ENCODE data around the gene TFR2.

TFR2 gene

DNA sequence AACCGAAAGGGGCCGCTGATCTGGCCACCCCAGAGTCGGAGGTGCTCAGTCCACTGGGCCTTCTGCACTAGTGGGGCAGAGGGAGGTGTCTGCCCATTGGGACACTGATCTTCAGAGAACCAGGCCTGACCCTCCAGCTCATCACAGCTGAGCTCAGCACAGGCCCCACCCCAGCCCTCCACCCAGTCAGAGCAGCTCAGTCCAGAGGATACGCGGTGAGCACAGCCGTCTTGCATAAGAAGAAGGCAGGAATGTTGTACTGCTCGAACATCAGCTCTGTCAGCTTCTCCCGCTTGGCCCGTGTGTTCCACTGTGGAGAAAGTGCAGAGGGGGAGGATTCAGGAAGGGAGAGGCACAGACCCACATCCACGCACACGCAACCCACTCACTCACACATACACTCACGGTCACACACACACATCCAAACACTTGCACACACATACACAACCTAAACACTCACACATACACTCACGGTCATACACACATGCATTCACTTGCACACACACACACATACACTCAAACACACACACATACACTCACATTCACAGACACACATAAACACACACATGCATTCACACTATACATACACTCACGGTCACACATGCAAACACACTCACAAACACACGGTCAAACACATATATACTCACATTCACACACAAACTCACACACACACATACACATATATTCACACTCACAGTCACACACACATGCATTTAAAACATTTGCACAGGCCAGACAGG is 8.6 kb upstream of the TFR2 start:
- no peak for DNase-seq

DNA sequence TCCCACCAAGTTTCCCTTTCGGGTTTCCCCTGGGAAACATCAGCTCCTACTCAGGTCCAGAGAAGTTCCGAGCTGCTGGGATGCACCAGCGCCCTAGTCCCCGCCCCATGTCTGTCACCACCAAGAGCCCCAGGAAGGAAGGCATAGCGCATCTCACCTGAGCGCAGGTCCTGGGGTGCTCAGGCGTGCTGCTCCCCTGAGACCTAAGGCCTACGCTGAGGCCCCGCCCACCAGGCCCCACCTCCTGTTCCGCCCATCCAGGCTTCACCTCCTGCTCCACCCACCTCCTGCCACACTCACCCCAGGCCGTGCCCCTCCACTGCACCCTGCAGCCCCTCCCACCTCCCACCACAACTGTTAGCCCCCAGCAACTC is 1.2 kb upstream of the TFR2 start:
- DNase-seq = peak; percentile 37

DNA sequence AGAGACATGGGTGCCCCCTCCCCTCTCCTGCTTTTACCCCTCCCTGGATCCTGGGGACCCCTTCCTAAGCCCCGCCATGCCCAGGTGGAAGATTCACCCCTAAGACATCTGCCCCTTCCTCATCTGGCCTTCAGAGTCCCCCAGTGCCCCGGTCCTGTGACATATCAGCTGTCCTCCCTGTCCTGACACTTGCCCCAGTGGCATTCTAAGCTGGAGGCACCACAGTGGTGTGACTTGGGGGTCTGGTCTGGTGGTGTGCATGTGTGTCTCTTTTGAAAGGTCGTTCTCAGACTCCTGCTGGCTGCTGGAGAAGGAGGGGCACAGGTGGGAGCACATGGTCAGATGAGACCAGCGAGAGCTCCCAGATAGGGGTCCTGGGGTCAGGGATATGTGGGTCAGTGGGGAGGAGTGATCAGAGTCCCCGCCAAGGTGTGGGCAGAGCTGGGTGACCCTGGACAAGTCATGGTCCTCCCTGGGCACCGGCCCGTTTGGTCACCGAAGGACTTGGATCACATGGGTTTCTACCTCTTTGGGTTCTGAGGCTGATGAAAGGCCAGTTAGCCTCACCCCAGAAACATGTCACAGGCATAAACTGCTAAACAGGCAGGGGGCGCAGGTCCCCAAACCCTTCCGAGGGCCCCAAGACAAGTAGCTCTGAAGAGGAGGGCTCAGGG is 645 bp upstream of the TFR2 start:
- no peak for DNase-seq

DNA sequence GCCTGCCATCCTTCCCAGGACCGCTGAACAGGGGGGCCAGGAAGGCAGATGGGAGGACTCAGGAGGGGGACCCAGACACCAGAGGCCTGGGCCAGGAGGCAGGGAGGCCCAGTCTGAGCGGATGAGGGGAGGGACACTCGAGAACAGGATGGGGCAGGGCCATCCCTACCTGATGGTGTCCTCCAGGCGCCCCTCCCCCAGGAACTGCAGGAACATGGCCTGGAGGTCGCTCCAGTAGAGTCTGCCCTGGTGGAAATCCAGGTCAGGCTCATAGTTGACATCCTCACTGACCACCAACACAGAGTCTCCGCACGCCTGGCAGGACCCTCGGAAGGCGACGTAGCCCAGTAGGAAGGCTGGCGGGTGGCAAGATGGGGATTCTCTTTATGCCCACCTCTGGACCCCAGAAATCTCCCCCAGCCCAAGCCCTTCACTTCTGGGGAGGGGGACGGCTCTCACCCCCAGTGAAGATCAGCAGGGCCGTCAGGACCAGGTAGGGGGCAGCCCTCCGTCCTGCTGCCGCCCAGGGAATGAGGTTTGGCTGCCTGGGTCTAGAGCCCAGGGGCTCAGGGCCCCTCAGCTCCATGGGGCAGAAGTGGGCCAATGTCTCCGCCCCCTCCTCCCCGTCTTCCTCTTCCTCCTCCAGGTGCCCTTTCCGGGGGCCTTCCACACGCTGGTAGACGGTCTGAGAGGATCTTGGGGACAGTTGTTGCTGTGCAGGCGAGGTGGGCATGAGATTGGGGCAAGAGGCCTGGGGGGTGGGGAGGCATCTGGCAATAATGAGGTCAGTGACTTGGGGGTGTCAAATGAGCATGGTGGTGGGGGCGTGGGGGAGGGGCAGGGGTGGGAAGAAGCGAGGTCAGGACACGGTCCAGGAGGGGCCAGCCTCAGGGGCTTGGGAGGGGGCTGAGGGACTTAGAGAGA is 573 bp downstream of the TFR2 start:
- DNase-seq = no peak

DNA sequence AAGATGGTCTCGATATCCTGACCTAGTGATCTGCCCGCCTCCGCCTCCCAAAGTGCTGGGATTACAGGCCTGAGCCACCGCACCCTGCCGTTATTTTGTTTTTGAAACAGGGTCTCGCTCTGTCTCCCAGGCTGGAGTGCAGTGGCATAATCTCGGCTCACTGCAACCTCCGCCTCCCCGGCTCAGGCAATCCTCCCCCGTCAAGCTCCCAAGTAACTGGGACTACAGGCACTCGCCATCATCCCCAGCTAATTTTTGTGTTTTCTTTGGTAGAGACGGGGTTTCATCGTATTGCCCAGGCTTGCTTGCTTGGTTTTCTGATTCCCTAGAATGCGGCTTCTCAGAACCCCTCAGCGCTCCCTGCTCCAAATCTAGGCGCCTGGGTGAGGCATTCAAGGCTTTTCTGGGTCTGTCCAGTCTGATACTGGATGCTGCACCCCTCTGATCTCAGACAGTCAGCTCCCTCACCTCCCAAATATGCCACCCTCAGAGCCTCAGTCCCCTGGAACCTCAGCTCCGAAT is 1.3 kb downstream of the TFR2 start:
- no peak for DNase-seq

DNA sequence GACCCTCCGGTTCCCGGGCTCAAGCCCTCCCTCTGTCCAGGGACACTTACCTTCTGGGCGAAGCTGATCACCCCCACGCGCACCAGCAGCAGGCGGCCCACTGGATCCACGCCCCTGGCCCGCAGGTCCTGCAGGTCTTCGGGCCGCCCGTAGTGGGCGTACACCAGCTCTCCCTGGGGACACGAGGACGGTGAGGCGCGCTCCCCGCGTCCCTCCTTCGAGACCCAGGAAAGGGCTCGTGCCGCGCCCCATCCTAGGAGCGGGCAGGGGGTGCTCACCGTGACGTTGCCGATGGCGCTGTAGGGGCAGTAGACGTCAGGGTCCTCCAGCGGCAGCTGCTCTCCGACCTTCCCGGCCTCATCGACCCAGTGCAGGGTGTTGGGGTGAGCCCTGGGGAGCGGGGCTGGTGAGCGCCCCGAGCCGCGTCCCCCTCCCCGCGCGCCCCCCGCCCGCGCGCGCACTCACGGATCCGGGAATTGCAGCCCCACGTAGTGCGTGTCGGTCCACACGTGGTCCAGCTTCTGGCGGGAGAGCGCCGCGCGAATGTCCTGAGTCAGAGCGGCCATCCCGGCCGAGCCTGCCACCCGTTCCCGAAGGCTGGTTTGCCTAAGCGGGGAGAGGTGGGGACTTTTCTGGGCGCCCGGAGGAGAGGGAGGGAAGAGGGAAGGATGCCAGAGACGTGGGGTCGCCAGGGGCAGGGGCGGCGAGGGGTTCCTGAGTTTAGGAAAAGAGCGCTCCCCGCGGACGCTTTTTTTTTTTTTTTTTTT is 8.2 kb downstream of the TFR2 start:
- peak; percentile 68 for DNase-seq

DNA sequence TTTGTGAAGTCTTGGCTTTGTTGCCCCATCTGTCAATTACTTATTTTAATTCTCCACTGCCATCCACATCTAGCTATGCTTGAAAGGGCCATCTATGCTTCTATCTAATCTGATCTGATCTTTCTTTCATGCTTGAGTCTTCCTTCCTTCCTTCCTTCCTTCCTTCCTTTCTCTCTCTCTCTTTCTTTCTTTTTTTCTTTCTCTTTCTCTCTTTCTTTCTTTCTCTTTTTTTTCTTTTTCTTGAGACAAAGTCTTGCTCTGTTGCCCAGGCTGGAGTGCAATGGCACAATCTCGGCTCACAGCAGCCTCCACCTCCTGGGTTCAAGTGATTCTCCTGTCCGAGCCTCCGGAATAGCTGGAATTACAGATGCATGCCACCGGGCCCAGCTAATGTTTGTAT is 11.3 kb downstream of the TFR2 start:
- DNase-seq = no peak

DNA sequence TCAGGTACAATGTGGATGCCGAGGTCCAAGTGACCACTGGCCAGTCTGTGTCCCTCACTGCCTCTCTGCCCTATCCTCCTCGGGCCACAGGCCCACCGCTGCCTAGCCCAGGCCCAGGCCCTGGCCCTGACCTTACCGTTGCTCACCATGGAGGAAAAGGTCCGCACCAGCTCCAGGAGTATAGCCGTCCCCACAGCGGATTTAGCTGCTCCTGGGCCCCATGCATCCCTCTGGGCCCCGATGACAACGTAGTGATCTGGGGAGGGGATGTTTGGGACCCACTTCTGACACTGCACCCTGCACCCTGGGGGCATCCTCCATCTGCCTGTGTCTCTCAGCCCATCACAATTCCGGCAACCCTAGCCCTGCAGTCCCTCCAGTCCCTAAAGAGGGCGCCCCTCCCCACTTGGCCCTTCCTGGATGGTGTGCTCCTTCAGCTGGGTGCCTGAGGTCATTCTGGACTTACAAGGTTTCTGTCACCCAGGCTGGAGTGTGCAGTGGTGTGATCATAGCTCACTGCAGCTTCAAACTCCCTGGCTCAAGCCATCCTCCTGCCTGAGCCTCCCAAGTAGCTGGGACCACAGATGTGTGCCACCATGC is 12.1 kb downstream of the TFR2 start:
- peak; percentile 26 for DNase-seq

DNA sequence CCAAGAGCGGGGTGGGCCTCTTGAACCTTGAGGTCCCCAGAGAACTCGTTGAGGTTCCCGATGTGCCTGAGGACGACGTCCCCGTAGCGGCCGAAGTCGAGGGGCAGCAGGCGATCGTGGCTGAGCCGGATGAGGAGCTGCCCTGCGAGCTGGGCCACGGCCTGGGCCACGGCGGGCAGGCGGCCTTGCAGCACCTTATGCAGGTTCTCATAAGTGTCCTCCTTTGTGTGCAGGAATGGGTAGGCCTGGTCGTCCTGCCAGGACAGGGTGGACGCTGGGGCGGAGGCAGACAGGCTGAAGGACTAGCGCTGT is 14.2 kb downstream of the TFR2 start:
- no peak for DNase-seq

DNA sequence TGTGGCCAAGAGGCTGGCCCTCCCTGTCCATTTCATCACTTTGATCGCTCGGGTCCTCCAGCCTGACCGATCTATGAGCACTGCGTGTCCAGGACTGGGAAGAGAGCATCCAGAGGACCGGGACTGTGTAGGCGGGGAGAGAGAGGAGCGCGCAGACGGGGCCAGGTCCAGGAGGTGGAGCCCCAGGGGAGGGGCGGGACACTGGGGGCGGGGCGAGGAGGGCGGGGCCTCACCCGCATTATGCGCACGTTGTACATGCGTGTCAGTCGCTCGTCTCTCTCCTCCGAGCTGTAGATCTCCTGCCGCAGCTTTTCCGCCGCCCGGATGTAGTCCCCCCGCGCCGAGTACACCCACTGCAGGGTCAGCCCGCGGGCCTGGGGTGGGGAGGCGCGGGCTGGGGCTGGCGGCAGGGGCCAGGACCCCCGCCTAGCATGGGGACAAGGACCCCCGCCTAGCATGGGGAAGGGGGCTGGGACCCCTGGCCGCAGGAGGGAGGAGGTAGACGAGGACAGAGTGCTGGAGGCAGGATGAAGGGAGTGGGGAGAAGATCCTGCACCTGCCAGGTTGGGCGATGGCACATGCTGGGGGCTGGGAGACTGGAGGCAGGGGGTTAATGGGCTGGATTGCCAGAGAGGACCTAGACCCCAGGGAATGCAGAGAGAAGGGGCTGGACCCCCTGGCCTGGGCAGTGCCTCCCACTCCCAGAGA is 14.7 kb downstream of the TFR2 start:
- DNase-seq = peak; percentile 93

DNA sequence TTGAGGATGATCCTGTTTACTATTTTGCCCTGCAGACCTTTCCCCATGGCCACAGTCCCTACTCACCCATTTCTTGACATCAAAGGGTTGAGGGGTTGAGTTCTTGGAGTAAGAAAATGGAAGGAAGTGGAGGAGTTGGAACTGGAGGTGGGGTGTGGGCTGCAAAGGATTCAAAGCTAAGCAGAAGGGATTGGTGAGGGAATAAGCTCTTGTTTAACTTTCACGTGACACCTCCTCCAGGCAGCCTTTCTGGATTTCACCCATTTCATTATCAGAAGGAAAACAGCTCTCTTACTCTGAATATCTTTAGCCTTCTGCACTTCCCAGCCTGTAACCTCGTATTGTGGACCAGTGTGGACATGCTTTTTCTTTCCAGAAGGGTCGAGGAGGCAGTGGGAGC is 15.3 kb downstream of the TFR2 start:
- DNase-seq = no peak

DNA sequence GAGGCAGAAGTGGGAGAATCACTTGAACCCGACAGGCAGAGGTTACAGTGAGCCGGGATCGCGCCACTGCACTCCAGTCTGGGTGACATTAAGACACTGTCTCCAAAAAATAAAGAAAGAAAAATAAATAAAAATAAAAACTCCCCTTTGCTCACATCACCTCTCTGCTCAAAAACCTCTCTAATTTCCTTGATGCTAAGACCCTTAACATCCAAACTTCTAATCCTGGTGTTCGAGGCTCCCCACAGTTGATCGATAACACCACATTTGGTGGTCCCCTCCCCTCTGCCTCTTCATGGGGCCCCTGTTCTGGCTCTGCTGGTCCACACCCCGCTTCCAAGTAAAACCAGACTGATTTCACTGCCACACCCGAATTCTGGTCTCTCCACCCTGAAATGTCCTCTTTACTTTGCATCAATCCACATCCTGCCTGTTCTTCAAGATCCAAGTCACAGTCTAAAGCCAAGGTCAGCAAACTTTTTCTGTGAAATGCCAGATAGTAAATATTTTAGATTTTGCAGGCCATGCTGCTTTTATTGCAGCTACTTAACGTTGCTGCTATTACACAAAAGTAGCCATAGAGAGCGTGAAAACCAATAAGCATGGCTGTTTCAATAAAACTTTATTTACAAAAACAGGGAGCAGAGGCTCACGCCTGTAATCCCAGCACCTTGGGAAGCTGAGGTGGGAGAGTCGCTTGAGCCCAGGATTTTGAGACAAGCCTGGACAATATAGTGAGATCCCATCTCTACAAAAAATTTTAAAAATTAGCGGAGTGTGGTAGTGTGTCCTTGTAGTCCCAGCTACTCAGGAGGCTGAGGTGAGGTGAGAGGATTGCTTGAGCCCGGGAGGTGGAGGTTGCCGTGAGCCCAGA is 17.2 kb downstream of the TFR2 start:
- no peak for DNase-seq

DNA sequence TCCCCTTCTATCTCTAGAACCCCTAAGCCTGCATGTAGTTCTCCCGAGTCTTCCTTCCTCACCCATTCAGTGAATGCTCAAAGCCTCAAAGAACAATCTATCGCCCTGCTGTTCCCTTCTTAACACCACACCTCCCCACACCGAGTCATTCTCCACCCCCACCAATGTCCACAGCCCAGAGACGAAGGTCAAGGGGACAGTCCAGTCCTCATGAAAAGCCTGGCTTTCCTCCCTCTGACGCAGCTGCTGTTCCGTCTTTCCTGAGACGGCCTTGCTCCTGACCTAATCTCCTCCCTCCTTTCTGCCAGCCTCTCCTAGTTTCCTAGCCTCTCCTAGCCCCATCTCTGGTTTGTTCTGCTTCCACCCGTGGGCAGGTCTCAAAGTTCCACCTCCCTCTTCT is 19.8 kb downstream of the TFR2 start:
- no peak for DNase-seq

DNA sequence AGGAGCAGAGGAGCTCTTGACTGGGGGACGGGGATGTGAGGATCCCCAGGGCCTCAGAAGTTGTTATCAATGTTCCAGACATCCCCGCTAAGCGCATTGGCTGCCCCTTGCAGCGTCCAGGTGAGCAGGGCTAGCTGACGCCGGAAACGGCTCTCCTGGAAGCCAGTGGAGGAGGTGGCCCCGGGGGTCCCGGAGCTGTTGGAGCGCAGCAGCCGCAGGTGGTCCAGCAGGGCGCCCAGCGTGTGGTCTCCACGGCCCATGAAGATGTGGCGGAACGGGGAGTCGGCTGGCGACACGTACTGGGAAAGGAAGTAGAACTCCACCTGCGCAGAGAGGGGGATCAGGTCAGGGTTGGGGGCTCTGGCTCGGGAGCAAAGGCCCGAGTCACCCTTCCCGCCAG is 20.5 kb downstream of the TFR2 start:
- no peak for DNase-seq

DNA sequence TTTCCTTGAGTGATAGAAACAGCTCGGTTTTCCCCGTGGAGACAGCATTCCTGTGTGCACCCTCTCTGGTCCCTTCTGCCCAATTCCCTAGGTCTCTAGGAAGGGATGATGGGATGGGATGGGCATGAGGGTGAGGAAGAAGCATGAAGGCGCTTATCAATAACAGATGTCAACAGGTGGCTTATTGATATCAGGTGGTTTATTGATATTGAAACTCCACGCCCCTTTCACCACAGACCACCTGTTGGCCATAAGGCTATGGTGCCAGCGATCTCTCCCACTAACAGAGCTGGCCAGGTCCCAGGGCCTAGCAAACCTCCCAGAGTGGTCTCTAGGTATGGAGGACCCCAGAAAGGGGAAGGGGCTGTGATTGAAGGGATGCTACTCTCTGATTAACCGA is 21.1 kb downstream of the TFR2 start:
- DNase-seq = no peak

DNA sequence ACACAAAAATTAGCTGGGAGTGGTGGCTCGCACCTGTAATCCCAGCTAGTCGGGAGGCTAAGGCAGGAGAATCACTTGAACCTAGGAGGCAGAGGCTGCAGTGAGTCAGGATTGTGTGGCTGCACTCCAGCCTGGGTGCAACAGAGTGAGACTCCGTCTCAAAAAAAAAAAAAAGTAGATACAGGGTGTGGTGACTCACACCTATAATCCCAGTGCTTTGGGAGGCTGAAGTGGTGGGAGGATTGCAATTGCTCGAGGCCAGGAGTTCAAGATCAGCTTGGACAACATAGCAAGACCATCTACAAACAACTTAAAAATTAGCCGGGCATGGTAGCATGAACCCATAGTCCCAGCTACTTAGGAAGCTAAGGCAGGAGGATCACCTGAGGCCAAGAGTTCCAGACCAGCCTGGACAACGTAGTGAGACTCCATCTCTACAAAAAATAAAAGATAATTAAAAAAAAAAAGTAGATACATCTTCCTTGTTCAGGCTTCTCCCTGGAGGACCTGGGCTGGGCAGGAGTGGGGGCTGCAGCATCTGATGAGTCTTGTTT is 27.0 kb downstream of the TFR2 start:
- DNase-seq = no peak

DNA sequence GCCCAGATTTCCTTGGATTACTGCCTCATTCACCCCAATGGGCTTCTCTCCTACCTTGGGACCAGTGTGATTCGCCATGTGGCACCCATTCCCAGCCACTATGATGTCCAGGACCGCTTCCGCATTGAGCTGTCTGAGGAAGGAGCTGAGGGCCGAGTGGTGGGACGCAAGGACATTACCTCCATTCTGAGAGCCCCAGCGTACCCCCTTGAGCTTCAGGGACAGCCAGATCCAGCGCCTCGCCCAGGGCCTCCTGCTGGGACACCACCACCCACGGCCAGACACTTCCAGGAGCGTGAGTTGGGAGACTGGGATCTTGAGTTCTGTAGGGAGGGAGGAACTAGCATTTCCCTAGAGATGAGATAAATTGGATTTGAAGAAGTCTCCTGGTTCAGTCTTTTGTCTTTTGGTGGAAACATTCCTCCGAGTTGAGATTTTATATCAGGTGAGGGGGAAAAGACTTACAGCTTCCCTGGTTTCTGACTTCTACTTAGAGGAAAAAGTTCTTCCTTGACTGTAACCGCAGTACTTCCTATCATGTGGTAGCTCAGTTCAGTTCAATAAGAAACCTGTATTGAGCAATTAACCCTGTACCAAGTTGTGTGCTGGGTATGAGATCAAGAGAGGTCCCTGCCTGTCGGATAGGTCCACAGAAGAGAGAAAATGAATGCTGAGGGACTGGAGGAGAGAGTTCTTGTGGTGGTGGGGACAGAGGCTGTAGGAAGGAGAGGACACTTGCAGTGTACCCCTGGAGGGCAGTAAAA is 27.8 kb downstream of the TFR2 start:
- DNase-seq = no peak

DNA sequence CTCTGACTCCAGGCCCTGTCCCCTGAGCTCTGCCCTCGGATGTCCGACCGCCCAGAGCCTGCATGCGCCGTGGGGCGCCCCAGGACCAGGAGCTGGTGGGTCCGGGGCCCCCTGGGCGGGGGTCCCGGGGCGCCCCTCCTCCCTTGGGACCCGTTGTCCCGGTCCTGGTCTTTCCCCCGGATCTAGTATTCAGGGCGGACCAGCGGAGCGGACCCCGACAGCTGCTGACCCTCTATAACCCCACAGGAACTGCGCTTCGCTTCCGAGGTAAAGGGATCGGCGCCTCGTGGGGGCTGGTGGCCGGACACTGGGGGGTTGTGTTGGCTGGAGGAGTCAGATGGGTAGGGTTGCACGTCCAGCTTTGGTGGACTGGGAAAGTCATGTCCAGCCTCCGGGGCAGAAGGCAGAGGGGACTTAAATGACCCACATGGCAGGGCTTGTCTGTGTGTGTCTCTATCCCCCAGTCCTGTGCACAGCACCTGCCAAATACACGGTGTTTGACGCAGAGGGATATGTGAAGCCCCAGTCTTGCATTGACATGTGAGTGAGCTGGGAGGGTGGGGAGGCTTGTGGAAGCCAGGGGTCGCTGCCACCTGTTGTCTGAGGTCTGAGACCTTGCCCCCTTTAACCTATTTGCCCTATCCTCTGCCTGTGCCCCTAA is 28.5 kb downstream of the TFR2 start:
- peak; percentile 20 for DNase-seq
